Measurements from ENCODE around the gene DCLK2.

The DCLK2 gene

DNA sequence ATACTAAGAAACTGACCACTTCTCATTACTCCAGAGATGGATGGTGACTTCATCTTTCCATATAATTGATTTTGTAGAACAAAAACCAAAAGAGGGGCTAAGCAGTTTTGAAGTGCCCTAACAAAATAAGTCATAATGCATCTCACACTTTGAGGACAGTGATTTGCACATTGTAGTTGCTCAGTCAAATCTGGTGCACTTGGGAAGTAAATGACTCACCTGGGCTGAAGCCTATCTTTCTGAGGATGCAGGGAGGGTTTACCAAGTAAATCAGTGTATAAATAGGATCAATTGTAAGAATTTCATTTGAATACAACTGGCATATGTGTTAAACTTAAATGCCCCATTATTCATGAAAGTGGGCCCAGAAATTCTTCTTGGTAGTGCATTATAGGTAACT is 134.2 kb downstream of the DCLK2 start:
- DNase-seq: no peak

DNA sequence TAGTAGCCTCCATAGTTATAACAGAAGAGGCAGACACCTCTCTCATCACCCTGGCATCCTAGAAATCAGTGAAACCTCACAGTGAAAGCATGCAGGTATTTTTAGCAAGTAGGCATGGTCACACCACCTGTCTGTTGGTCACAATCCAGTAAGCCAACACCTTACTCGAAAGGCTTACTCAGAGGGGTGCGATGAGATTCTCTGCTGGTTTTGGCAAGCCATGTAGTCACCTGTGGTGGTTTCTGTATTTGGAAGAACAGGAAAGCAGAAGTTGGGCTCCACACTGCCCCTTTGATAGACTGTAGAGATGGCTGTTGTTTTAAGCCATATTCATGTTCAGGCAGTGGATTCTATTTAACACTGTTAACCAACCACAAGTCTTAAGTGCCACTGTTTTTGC is 134.7 kb downstream of the DCLK2 start:
- DNase-seq: no peak

GRCh38 chr4:150215601-150216000 is 137.4 kb downstream of the DCLK2 start:
- no peak for DNase-seq

GRCh38 chr4:150216726-150217125 is 138.5 kb downstream of the DCLK2 start:
- DNase-seq: no peak

DNA sequence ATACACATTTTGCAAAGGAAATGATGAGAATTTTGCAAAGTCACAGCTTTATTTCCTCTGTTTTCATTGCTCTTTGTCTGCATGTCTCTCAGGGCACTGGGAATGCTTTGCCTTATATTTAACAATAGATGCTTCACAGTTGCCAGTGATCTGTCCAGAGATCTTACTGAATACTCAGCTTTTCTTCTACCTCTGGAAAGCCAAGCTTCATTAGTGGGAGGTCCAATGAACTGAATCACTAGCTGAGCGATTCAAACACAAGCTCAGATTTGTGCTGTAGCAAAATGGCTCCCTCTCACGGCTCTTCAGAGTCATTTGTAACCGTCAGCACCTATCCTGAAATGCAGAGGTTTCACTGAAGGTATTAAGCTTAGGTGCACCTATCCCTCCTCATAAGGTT is 138.9 kb downstream of the DCLK2 start:
- DNase-seq: no peak

DNA sequence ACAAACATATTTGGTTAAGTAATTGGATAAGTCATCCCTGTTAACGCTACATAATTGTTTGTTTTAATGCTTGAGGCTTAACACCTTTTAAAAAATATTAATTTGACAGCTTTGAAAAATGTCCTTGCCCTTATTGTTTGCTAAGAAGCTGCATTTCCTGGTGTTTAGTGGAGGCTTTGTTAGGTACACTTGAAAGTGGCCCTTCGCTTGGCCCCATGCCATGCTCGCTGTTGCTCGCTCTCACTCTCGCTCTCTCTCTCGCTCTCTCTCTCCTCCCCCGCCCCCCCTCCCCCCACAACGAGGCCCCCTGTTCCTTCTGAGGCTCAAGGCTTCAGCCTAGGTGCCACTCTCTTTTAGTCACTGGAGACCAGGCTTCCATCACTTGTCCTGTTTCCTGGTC is 139.6 kb downstream of the DCLK2 start:
- no peak for DNase-seq

- DNase-seq: no peak
Measured at GRCh38 chr4:150218447-150218846, 140.2 kb downstream of the DCLK2 start.

- DNase-seq: no peak
Measured at GRCh38 chr4:150219841-150220240, 141.6 kb downstream of the DCLK2 start.

- DNase-seq: no peak
Measured at GRCh38 chr4:150224896-150225591, 146.8 kb downstream of the DCLK2 start.

- no peak for DNase-seq
Measured at GRCh38 chr4:150229520-150229919, 151.3 kb downstream of the DCLK2 start.

DNA sequence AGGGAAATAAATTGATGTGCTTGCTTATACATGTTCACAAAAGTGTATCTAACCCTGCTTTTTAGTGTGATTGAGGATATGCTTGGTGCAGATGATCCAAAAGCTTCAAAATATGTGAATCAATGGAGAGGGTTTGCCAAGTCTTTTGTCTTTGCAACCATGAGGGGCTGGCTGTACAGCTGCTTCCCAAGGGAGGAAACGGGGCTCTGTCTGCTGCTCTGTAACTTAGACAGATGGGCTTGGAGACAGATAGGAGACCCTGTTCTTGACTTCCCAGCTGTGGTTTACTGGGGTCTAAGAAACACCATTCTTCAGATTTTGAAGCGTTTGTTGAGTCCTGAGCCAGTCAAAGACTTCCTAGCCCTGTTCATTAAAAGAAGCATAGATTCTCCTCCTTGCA is 152.3 kb downstream of the DCLK2 start:
- no peak for DNase-seq

GRCh38 chr4:150231107-150231770 is 153.0 kb downstream of the DCLK2 start:
- no peak for DNase-seq

- DNase-seq: no peak
Measured at GRCh38 chr4:150232029-150232428, 153.8 kb downstream of the DCLK2 start.

DNA sequence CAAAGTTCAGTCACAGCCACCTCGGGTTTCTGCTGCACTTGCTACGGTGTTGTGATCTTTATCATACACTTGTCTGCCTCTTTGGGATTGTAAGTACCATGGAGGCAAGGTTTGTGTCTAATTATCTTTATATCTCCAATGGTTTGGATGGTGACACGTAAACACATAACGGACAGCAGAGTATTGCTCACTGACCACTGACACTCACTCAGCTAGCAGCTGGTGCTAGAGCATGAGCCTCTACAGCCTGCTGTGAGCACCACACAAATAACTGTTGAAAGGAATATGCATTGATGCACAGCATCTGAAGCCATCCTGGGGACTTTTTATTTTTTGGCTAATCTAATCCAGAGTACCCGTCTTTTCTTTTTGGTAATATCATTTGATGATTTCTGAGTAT is 156.0 kb downstream of the DCLK2 start:
- DNase-seq: no peak

GRCh38 chr4:150235317-150235716 is 157.1 kb downstream of the DCLK2 start:
- no peak for DNase-seq

DNA sequence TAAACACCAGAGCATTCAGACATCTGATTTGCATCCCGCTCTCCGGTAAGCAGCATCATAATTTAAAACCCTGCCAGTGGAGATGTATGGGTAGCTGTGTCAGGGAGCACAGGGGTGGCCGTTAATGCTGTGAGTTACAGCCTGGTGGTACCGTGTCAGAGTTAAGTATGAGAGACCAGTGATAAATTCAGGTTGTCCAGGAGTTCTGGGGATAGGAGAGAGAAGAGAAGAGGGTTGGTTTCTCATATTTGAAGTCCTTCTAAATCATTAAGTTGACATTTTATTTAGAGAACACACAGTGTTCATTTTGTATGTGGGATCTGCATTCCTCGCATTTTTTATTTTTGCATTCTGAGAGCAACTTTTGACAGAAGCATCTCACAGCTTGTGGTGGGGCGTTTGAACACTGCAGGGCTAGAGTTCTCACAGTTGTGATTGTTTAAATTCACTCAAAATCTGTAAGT is 157.6 kb downstream of the DCLK2 start:
- DNase-seq: no peak

- DNase-seq: no peak
Measured at GRCh38 chr4:150236626-150237025, 158.4 kb downstream of the DCLK2 start.

- no peak for DNase-seq
Measured at GRCh38 chr4:150237110-150237872, 159.0 kb downstream of the DCLK2 start.

DNA sequence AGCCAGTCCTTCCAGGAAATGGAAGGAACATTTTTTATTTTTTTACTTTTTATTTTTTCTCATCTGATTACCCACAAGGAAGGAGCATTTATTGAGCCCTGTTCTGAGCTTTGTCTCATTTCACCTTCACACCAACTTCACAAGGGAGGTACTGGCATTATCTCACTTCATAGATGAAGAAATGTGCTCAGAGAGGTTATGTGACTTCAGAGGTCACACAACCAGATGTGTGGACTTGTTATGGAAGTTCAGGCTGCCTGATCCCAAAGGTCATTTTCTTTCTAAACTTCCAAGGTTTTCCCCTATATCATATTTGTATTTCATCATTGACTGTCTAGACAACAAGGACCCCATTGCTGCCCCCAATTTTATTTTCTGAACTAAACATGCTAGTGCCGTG is 160.3 kb downstream of the DCLK2 start:
- no peak for DNase-seq

DNA sequence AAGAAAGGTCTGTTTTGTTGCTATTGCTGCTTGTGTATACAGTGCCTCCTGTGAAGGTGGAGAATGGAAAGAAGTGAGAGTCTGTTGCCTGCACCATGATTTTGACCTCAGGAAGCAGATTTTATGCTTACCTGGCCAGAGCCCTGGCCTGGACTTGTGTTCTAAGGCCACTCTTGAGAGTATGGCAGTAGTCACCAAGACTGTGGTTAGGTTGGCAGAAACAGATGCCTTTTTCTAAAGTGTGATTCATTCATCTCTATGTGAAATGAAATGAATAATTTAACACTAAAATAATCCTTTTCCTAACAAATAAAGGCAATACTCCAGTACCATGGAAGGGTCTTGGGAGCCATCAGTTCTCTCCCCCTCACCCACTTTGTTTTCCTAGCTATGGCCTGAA is 161.8 kb downstream of the DCLK2 start:
- DNase-seq: no peak

- no peak for DNase-seq
Measured at GRCh38 chr4:150242820-150243458, 164.7 kb downstream of the DCLK2 start.

GRCh38 chr4:150243932-150244331 is 165.7 kb downstream of the DCLK2 start:
- no peak for DNase-seq

DNA sequence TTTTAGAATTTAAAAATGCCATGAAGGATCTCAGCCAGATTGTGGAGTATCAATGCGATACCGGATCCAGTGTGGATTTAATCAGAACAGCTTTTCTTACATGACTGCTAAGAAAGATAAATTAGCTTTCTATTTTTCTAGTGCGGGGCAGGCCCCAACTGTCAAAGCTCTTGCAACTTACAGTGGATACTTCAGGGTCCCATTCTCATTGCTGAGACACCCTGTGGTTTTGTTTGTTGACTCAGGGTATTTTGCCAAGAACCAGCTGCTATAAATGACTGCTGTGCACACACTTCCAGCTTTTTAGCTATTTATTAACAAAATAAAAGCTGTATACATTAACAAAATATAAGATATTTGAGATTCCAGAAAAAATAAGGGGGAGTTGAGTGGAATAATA is 166.4 kb downstream of the DCLK2 start:
- no peak for DNase-seq

DNA sequence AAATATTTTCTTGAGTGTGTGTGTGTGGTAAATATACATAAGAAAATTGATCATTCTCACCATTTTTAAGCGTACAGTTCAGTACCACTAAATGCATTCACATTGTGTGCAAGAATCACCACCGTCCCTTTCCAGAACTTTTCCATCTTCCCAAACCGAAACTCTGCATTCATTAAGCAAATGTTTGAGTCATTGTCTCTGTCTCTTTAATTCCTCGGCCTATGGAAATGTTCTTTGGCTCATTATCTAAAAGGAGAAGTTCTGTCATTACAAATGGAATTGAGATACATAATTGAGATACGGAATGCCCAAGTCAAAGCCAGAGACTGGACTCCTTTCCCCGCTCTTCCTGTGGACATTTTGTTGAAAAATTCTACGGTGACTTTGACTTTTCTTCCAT is 168.9 kb downstream of the DCLK2 start:
- DNase-seq: no peak
